Glutamatergic neuron (in vitro differentiated cells): ENCODE results near the gene PADI3. TPM values are rescaled to one million over a fixed set of nuclear protein-coding genes. Genes with fewer than 3 reads are reported as not detected.
A peak's percentile ranks its signal among the peaks of the same experiment; 100 is the strongest.

Source experiments
- DNase-seq: peaks from one replicate; pipeline ENCODE4 v3.0.0; 2022
- H3K27ac Mint-ChIP-seq: one replicate; pipeline ENCODE4 v1.8.0; 2020; ENCODE audit warnings: mild to moderate bottlenecking, mixed read lengths, inconsistent platforms; ENCODE audit not compliant: unreplicated experiment
- H3K27me3 Mint-ChIP-seq: one replicate; pipeline ENCODE4 v1.8.0; 2020; ENCODE audit warnings: mild to moderate bottlenecking, moderate library complexity, mixed read lengths, inconsistent platforms; ENCODE audit not compliant: unreplicated experiment
- H3K36me3 Mint-ChIP-seq: one replicate; pipeline ENCODE4 v1.8.0; 2020; ENCODE audit warnings: mild to moderate bottlenecking, mixed read lengths, inconsistent platforms; ENCODE audit not compliant: unreplicated experiment
- H3K4me1 Mint-ChIP-seq: one replicate; pipeline ENCODE4 v1.8.0; 2020; ENCODE audit warnings: mild to moderate bottlenecking, low read depth, mixed read lengths, inconsistent platforms; ENCODE audit not compliant: unreplicated experiment
- H3K4me3 Mint-ChIP-seq: one replicate; pipeline ENCODE4 v1.8.0; 2020; ENCODE audit warnings: mild to moderate bottlenecking, mixed read lengths, inconsistent platforms; ENCODE audit not compliant: unreplicated experiment
- H3K9me3 Mint-ChIP-seq: one replicate; pipeline ENCODE4 v1.8.0; 2020; ENCODE audit warnings: mild to moderate bottlenecking, moderate library complexity, mixed read lengths, inconsistent platforms; ENCODE audit not compliant: unreplicated experiment
- total RNA-seq: library from RNA; stranded (reverse); fragmentation: NEBNext Ultra II Directional; extraction: Animal tissue kit (Norgen Biotek cat#: 25700); gene quantifications from one replicate; pipeline ENCODE4 v1.2.1, GENCODE V29; 2021; ENCODE audit not compliant: unreplicated experiment
- TF ChIP-seq, protein P1 (sequence below): fragments of 200-600 bp; sonication (generic); IDR thresholded peaks from one replicate; pipeline ENCODE4 v1.5.0; 2021; ENCODE audit not compliant: partially characterized antibody, unreplicated experiment

The PADI3 gene
- total RNA-seq, 1 donor from 2014 or later: not detected

DNA sequence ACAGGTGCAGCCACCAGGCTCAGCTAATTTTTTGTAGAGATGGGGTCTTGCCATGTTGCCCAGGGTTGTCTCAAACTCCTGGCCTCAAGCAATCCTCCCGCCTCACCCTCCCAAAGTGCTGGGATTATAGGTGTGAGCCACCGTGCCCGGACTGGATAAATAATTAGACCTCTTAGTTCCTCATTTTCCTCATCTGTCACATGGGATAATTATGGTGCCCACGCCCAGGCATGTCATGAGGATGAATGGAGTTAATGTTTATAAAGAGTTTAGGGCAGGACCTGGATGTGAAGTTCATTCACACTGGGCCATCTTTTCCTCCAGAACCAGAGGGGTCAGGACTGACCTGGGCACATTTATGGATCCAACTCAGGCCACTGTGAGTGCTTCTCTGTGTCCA, 23.7 kb downstream of the PADI3 start:
- no peak for DNase-seq
- H3K9me3 Mint-ChIP-seq: peaks cover 3% of the 10 kb centered on the region
- TF ChIP-seq, protein P1, sequence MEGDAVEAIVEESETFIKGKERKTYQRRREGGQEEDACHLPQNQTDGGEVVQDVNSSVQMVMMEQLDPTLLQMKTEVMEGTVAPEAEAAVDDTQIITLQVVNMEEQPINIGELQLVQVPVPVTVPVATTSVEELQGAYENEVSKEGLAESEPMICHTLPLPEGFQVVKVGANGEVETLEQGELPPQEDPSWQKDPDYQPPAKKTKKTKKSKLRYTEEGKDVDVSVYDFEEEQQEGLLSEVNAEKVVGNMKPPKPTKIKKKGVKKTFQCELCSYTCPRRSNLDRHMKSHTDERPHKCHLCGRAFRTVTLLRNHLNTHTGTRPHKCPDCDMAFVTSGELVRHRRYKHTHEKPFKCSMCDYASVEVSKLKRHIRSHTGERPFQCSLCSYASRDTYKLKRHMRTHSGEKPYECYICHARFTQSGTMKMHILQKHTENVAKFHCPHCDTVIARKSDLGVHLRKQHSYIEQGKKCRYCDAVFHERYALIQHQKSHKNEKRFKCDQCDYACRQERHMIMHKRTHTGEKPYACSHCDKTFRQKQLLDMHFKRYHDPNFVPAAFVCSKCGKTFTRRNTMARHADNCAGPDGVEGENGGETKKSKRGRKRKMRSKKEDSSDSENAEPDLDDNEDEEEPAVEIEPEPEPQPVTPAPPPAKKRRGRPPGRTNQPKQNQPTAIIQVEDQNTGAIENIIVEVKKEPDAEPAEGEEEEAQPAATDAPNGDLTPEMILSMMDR: no peak
- H3K27me3 Mint-ChIP-seq: peaks cover 2% of the 10 kb centered on the region
- no peaks in the 10 kb centered on the region for H3K36me3 Mint-ChIP-seq
- no peak overlapping the region for H3K4me3 Mint-ChIP-seq
- no peak overlapping the region for H3K27ac Mint-ChIP-seq
- no peaks in the 10 kb centered on the region for H3K4me1 Mint-ChIP-seq

DNA sequence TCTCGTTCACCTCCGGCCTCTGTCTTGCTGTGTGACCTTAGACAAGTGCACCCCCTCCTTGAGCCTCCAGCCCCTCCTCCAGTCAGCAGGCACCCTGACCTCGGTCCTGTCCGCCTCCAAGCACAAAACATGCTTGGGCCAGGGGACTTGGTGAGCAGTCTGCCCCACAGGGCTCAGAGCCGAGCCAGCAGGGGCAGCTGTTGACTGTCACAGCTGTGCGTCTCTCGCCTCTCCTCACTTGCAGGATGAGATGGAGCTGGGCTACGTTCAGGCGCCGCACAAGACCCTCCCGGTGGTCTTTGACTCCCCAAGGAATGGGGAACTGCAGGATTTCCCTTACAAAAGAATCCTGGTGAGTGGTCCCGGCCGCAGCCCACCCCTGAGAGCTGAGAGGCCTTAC, 24.2 kb downstream of the PADI3 start:
- no peaks in the 10 kb centered on the region for H3K36me3 Mint-ChIP-seq
- peaks cover 3% of the 10 kb centered on the region for H3K9me3 Mint-ChIP-seq
- TF ChIP-seq, protein P1: no peak
- H3K4me3 Mint-ChIP-seq: no peak overlapping the region
- no peak for DNase-seq
- H3K4me1 Mint-ChIP-seq: no peaks in the 10 kb centered on the region
- no peak overlapping the region for H3K27ac Mint-ChIP-seq
- peaks cover 2% of the 10 kb centered on the region for H3K27me3 Mint-ChIP-seq

DNA sequence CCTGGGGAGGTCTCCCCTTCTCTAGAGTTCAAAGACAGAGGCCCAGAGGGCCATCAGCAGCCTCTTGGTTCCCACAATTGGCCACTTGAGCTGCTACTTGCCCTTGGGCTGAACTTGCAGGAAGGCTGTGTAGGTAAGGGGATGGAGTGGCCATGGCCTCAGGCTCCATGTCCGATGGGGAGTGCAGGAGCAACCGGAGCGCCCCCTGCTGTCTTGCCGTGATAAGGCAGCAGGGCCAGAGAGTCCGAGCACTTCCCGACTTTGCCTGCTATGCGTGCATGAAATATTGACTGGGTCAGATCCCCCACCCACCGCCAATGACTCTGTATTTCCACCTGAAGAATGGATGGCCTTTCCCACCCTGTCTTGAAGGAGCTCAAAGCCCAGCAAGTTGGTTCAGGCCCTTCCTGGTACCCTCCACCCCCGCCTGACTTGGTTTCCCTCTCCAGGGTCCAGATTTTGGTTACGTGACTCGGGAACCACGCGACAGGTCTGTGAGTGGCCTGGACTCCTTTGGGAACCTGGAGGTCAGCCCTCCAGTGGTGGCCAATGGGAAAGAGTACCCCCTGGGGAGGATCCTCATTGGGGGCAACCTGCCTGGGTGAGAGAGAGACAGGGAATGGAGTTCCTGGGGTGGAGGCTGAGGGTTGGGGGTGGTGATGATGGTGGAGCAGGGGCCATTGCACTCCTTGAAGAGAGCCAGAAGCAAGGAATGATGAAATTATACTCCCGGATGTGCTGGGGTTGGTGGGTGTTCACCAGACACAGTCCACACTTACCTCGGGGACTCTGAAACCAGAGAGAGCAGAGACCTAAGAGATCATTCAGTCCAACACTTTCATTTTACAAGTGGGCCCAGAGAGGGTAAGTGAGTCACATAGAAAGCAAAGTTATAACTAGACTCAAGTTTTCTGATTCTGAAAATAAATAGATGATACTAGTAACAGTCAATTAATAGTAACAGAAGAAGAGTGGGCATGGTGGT, 25.6 kb downstream of the PADI3 start:
- H3K9me3 Mint-ChIP-seq: peaks cover 3% of the 10 kb centered on the region
- H3K4me3 Mint-ChIP-seq: no peak overlapping the region
- peaks cover 3% of the 10 kb centered on the region for H3K4me1 Mint-ChIP-seq
- H3K27ac Mint-ChIP-seq: no peak overlapping the region
- peaks cover 2% of the 10 kb centered on the region for H3K27me3 Mint-ChIP-seq
- DNase-seq: peak; percentile 75
- H3K36me3 Mint-ChIP-seq: no peaks in the 10 kb centered on the region
- TF ChIP-seq, protein P1: peak; percentile 71

DNA sequence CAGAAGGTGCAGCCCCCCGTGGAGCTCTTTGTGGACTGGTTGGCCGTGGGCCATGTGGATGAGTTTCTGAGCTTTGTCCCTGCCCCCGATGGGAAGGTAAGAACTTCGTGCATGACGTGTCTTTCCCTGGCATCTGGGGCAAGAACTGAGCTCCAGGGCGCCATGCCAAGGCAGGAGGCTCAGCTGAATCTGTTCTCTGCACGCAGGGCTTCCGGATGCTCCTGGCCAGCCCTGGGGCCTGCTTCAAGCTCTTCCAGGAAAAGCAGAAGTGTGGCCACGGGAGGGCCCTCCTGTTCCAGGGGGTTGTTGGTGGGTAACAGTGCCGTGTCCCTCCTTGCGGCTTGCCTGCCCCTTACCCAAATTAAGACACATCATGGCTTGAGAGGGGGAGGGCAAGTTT, 27.7 kb downstream of the PADI3 start:
- Mint-ChIP-seq H3K4me3 (no peak overlapping the region), H3K36me3 (no peaks in the 10 kb centered on the region), H3K4me1 (peaks cover 3% of the 10 kb centered on the region), H3K27ac (no peak overlapping the region), H3K27me3 (peaks cover 2% of the 10 kb centered on the region), H3K9me3 (peaks cover 3% of the 10 kb centered on the region)
- TF ChIP-seq, protein P1: no peak
- DNase-seq: no peak
